Activated naive CD4-positive, alpha-beta T cell treated with anti-CD3 and anti-CD28 coated beads, Interleukin-2, amount 50 U/mL, for 24 hours (primary cell): Measurements from ENCODE around the gene RAPGEF5.

ENCODE experiments used
- H3K27ac Mint-ChIP-seq: one replicate; pipeline ENCODE4 v1.8.0; 2021; ENCODE audit warnings: mild to moderate bottlenecking, mixed read lengths
- H3K27me3 Mint-ChIP-seq: one replicate; pipeline ENCODE4 v1.8.0; 2021; ENCODE audit warnings: mixed read lengths
- H3K36me3 Mint-ChIP-seq: one replicate; pipeline ENCODE4 v1.8.0; 2021; ENCODE audit warnings: mixed read lengths
- H3K4me1 Mint-ChIP-seq: one replicate; pipeline ENCODE4 v1.8.0; 2021; ENCODE audit warnings: mixed read lengths
- H3K4me3 Mint-ChIP-seq: one replicate; pipeline ENCODE4 v1.8.0; 2021; ENCODE audit warnings: mild to moderate bottlenecking, mixed read lengths
- H3K9me3 Mint-ChIP-seq: one replicate; pipeline ENCODE4 v1.8.0; 2021; ENCODE audit warnings: mixed read lengths

RAPGEF5 gene

DNA sequence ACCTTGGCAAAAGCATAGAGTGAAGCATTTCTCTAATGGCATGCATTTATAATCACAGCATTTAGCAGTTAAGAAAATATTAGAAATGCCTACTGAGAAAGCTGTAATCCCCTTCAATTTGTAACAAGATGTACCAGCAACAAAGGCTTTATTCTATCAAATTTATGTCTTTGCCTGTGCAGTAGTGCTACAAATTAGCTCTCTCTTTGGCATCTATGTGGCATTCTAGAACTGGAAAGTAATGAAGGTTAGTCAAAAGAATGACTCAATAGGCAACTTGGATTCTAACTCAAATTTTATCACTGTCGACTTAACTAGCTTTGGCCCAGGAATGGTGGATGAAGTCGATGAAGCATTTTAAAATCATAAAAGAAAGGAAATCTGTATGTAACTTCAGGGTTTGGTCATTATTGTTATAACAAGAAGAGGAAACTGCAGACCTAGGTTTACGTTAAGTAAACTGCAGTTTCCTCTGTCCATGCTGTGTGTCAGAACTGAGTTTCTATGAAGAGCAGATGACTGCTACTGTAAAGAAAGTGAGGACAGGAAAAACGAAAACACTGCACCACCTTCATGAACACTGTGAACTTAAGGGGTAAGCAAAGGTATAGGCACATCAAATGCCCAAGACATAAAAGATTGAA lies 140.0 kb downstream of the RAPGEF5 start:
- Mint-ChIP-seq H3K4me3 (no peak overlapping the region), H3K27me3 (peaks cover 30% of the 10 kb centered on the region), H3K9me3 (no peaks in the 10 kb centered on the region), H3K4me1 (no peaks in the 10 kb centered on the region), H3K36me3 (no peaks in the 10 kb centered on the region), H3K27ac (no peak overlapping the region)

DNA sequence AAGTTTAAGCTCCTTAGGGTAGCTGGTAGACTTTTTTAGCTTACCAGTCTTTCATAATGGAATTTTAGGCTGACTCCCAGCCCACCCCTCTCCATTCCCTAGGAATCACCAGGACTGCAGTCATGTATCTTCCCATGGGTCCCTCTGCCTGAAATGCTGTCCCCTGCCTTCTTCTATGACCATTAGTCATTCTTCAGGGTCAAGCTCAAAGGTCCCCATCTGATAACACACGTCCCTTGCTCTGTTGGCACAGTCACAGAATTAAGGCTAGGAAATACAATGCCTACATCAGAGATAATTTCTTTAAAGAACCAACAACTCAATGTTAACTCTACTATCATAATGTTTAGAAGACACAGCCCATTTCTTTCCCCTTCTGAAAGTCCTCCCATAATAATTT lies 140.6 kb downstream of the RAPGEF5 start:
- Mint-ChIP-seq H3K9me3 (no peaks in the 10 kb centered on the region), H3K4me1 (no peaks in the 10 kb centered on the region), H3K27ac (no peak overlapping the region), H3K36me3 (no peaks in the 10 kb centered on the region), H3K4me3 (no peak overlapping the region), H3K27me3 (peaks cover 30% of the 10 kb centered on the region)

DNA sequence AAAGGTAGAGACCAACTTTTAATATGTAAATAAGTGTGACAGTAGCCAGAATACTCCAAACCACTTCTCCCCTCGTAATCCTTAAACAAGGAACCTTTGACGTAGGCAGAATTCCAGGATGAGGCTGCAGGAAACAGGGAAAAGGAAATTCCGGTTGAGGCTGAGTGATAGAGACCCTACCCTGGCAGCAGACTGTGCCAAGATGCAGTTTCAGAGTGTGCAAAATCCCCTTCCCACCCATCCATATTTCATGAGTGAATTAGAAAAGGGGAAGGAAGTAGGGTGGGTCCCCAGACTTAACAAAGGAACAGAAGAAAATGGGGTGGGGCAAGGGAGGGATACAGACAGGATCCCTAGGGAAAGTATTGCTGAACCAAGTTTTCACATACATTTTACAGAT lies 143.0 kb downstream of the RAPGEF5 start:
- Mint-ChIP-seq H3K27ac (no peak overlapping the region), H3K36me3 (no peaks in the 10 kb centered on the region), H3K4me1 (no peaks in the 10 kb centered on the region), H3K9me3 (no peaks in the 10 kb centered on the region), H3K27me3 (peaks cover 28% of the 10 kb centered on the region), H3K4me3 (no peak overlapping the region)

GRCh38 chr7:22213081-22213480 lies 143.9 kb downstream of the RAPGEF5 start:
- Mint-ChIP-seq H3K36me3 (no peaks in the 10 kb centered on the region), H3K27ac (no peak overlapping the region), H3K4me1 (no peaks in the 10 kb centered on the region), H3K9me3 (no peaks in the 10 kb centered on the region), H3K27me3 (peaks cover 22% of the 10 kb centered on the region), H3K4me3 (no peak overlapping the region)

DNA sequence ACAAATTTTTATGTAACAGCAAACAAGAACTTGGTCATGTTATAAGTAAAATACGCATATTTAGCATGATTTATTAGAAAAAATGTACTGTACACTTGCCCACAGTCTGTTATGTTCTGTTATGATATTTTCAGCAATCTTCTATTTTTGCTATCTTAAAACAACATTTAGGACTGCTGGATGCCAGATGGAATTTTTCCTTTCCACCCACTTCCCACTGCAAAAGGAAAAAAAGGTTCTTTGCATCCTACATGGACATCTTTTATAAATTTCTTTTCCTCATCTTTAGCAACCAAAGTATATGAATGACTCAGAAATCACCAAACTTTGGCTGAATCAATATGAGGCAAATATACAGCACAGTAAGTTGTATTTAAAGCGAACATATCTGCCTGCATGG lies 146.0 kb downstream of the RAPGEF5 start:
- H3K27me3 Mint-ChIP-seq: peaks cover 11% of the 10 kb centered on the region

GRCh38 chr7:22210355-22210754 lies 146.6 kb downstream of the RAPGEF5 start:
- H3K4me1 Mint-ChIP-seq: no peaks in the 10 kb centered on the region
- H3K9me3 Mint-ChIP-seq: no peaks in the 10 kb centered on the region
- peaks cover 10% of the 10 kb centered on the region for H3K27me3 Mint-ChIP-seq
- no peak overlapping the region for H3K27ac Mint-ChIP-seq
- no peak overlapping the region for H3K4me3 Mint-ChIP-seq
- H3K36me3 Mint-ChIP-seq: no peaks in the 10 kb centered on the region

More for the DNA sequence above, 146.0 kb downstream of the RAPGEF5 start:
- Mint-ChIP-seq H3K36me3 (no peaks in the 10 kb centered on the region), H3K9me3 (no peaks in the 10 kb centered on the region), H3K27ac (no peak overlapping the region), H3K4me3 (no peak overlapping the region), H3K4me1 (no peaks in the 10 kb centered on the region)

GRCh38 chr7:22208799-22209198 lies 148.2 kb downstream of the RAPGEF5 start:
- no peaks in the 10 kb centered on the region for H3K36me3 Mint-ChIP-seq
- H3K27me3 Mint-ChIP-seq: peaks cover 6% of the 10 kb centered on the region
- no peak overlapping the region for H3K27ac Mint-ChIP-seq
- H3K4me1 Mint-ChIP-seq: no peaks in the 10 kb centered on the region
- no peaks in the 10 kb centered on the region for H3K9me3 Mint-ChIP-seq
- H3K4me3 Mint-ChIP-seq: no peak overlapping the region

DNA sequence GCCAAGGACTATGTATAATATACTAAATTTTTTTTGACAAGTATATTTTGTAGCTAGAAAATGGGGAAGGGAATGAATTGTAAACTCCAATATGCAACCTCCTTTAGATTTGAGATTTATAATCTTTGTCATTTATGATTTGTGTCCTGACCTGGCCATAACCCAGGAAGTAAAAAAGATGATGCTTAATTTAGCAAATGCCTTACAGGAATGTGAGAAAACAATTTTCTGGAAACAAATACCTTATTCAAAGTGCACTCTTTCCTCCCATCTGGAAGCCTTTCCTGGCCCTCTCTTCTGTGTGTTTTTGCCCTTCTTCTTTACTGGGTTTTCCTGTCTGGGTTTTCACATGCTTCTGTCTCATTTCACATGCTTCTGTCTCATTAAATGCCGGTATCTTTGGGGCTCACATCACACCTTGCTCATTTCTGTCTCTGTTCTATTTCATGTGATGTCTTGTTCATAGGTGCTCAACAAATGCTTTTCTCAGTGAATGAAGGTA lies 149.2 kb downstream of the RAPGEF5 start:
- H3K36me3 Mint-ChIP-seq: no peaks in the 10 kb centered on the region
- peaks cover 6% of the 10 kb centered on the region for H3K27me3 Mint-ChIP-seq
- H3K4me1 Mint-ChIP-seq: no peaks in the 10 kb centered on the region
- no peak overlapping the region for H3K27ac Mint-ChIP-seq
- H3K4me3 Mint-ChIP-seq: no peak overlapping the region
- H3K9me3 Mint-ChIP-seq: no peaks in the 10 kb centered on the region

DNA sequence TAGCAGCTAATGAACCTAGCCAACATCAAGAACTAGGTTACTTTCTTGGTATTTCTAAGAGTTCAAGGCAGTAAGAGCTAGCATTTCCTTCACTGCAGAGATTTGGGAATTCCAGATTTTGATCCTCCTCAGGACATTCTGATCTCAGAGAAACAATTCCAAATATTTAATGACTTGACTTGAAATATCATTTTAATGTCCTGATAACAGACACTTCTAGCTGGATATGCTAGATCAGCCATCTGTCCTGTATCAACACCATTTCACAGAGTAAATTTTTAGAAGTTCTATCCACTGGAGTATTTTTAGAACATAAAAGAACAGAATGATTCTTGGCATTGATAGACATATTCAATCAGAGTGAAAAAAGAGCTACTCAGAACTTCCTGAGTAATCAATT lies 151.3 kb downstream of the RAPGEF5 start:
- Mint-ChIP-seq H3K27ac (no peak overlapping the region), H3K4me3 (no peak overlapping the region), H3K4me1 (no peaks in the 10 kb centered on the region)

DNA sequence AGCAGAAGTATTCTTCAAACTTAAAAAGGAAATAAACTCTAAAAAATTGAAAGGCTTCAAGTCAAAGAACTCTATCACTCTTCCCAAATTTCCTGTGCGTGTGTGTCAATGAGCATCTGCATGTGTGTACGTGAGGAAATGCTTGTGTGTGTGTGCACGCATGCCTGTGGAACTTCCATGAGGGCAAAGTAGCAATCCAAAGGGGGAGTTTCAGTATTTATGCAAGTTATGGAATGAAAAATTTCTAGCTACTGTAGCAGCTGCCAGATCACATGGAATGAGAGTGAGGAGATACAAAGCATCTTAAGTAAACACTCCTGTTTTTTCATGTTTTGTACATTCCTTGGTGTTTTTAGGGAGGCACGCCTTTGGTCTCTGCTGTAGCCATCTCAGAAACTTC lies 152.6 kb downstream of the RAPGEF5 start:
- H3K4me1 Mint-ChIP-seq: no peaks in the 10 kb centered on the region
- H3K4me3 Mint-ChIP-seq: no peak overlapping the region
- H3K27ac Mint-ChIP-seq: no peak overlapping the region
- H3K9me3 Mint-ChIP-seq: no peaks in the 10 kb centered on the region
- peaks cover 1% of the 10 kb centered on the region for H3K27me3 Mint-ChIP-seq
- no peaks in the 10 kb centered on the region for H3K36me3 Mint-ChIP-seq

More for the DNA sequence above, 151.3 kb downstream of the RAPGEF5 start:
- Mint-ChIP-seq H3K9me3 (no peaks in the 10 kb centered on the region), H3K27me3 (no peaks in the 10 kb centered on the region), H3K36me3 (no peaks in the 10 kb centered on the region)

GRCh38 chr7:22202141-22202540 lies 154.8 kb downstream of the RAPGEF5 start:
- H3K4me1 Mint-ChIP-seq: no peaks in the 10 kb centered on the region
- no peaks in the 10 kb centered on the region for H3K36me3 Mint-ChIP-seq
- H3K4me3 Mint-ChIP-seq: no peak overlapping the region
- H3K27me3 Mint-ChIP-seq: peaks cover 1% of the 10 kb centered on the region
- no peaks in the 10 kb centered on the region for H3K9me3 Mint-ChIP-seq
- no peak overlapping the region for H3K27ac Mint-ChIP-seq

DNA sequence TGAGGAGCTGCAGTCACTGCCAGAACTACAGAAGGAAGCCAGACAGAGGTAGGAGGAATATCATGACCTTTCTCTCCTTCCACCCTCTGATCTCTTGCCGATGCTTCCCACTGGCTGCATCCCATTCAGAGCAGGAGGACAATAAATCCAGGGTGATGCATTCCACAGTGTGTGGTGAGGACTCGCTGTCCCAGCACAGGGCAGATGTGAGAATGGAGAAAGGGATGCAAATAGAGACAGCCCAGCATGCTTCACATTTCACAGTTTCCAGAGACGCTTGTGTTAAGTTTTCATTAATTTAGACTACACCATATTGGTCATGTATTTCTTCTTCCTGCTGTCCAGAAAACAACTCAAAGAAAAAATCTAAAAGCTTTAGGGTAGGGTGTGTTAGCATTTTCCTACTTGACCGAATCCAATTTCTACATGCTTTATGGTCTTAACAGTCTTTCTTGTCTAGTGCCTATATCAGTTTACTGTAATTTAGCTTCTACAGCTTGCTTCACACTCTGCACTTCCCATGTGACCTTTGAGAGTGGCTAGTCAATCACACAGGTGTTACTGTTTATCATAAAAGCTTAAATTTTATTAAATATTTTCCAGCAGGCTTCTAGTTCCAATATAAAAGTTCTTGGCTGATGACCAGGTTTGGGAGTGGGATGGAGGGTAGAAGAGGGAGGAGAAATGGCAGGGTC lies 155.6 kb downstream of the RAPGEF5 start:
- Mint-ChIP-seq H3K27ac (no peak overlapping the region), H3K27me3 (peaks cover 1% of the 10 kb centered on the region), H3K4me1 (no peaks in the 10 kb centered on the region), H3K9me3 (no peaks in the 10 kb centered on the region), H3K4me3 (no peak overlapping the region), H3K36me3 (no peaks in the 10 kb centered on the region)

DNA sequence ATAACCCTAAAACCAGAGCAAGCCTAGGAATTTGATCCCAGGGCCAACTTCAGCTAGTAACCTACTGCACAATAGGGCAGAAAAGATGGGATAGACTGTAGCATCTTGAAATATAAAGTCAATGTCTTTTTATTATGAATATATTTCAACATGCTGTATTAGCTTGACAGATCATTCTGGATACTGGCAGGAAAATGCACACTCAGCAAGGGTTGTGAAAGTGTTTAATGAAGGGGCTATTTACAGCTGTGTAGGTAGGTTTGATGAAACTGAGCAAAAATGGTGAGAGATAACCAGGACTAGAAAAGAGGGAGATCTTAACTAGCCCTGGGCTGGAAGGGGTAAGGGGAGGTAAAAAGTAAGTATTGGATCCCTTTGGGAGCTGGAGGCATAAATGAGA lies 156.2 kb downstream of the RAPGEF5 start:
- H3K4me3 Mint-ChIP-seq: no peak overlapping the region
- no peaks in the 10 kb centered on the region for H3K9me3 Mint-ChIP-seq
- H3K27me3 Mint-ChIP-seq: peaks cover 1% of the 10 kb centered on the region
- no peaks in the 10 kb centered on the region for H3K36me3 Mint-ChIP-seq
- H3K27ac Mint-ChIP-seq: no peak overlapping the region
- no peaks in the 10 kb centered on the region for H3K4me1 Mint-ChIP-seq

GRCh38 chr7:22200238-22200637 lies 156.7 kb downstream of the RAPGEF5 start:
- no peak overlapping the region for H3K27ac Mint-ChIP-seq
- no peak overlapping the region for H3K4me3 Mint-ChIP-seq
- H3K4me1 Mint-ChIP-seq: no peaks in the 10 kb centered on the region
- no peaks in the 10 kb centered on the region for H3K36me3 Mint-ChIP-seq
- H3K27me3 Mint-ChIP-seq: peaks cover 1% of the 10 kb centered on the region
- no peaks in the 10 kb centered on the region for H3K9me3 Mint-ChIP-seq

DNA sequence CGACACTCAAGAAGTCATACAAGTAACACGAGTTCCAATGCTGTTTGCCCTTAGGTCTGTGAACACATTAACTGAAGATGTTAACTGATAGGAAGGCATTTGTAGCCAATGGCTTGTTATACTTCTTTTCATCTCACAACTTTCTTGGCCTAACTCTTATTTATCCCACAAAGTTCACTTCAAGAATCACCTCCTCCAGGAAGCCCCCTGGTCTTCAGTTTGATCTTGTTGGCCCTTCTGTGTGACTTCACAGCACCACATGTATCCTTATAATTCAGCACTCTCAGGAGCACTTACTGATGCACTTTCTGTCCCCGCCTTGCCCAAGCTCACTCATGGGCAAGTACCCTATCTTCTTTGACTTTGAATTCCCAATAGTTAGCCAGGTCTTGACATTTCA lies 159.6 kb downstream of the RAPGEF5 start:
- Mint-ChIP-seq H3K36me3 (no peaks in the 10 kb centered on the region), H3K4me1 (no peaks in the 10 kb centered on the region), H3K27ac (no peak overlapping the region), H3K27me3 (peaks cover 1% of the 10 kb centered on the region), H3K4me3 (no peak overlapping the region), H3K9me3 (no peaks in the 10 kb centered on the region)

GRCh38 chr7:22196429-22196828 lies 160.5 kb downstream of the RAPGEF5 start:
- H3K4me3 Mint-ChIP-seq: no peak overlapping the region
- no peaks in the 10 kb centered on the region for H3K36me3 Mint-ChIP-seq
- H3K9me3 Mint-ChIP-seq: no peaks in the 10 kb centered on the region
- H3K27me3 Mint-ChIP-seq: peaks cover 1% of the 10 kb centered on the region
- H3K4me1 Mint-ChIP-seq: no peaks in the 10 kb centered on the region
- H3K27ac Mint-ChIP-seq: no peak overlapping the region
